OCI-LY7 (cell line): ENCODE measurements around the gene ANXA4. TPM values are rescaled to one million over a fixed set of nuclear protein-coding genes. Genes with fewer than 3 reads are reported as not detected.

ENCODE experiments used
- BruUV-seq: library from RNA; stranded (reverse); fragments of 400-500 nt; replicated peaks from 2 replicates; lab custom pipeline; 2021; lab: Mats Ljungman, UMichigan
- CTCF ChIA-PET: fragments of 300-600 bp; sonication (Branson Sonifier 250); formaldehyde crosslinking; loops from one replicate; lab custom pipeline; 2022; ENCODE audit warnings: antibody characterized with exemption; ENCODE audit not compliant: unreplicated experiment; lab: Charles Lee
- POLR2A ChIA-PET: fragments of 300-600 bp; sonication (Branson Sonifier 250); formaldehyde crosslinking; loops from one replicate; lab custom pipeline; 2022; ENCODE audit warnings: antibody characterized with exemption; lab: Charles Lee
- DNase-seq: peaks from one replicate; pipeline ENCODE4 v3.0.0-alpha.2; 2015; ENCODE audit warnings: low spot score
- H2AFZ ChIP-seq: fragments of 200-600 bp; sonication (generic), shearing (Covaris generic); 2 replicates; pipeline ENCODE4 v1.6.1; 2014; ENCODE audit warnings: mild to moderate bottlenecking, antibody characterized with exemption, low read length, moderate library complexity
- H3K27ac ChIP-seq: fragments of 200-600 bp; sonication (generic); 2 replicates; pipeline ENCODE4 v1.5.1; 2014; ENCODE audit warnings: mixed run types, low read depth, mild to moderate bottlenecking, moderate library complexity, low read length, inconsistent platforms; ENCODE audit not compliant: poor library complexity, severe bottlenecking
- H3K36me3 ChIP-seq: fragments of 200-600 bp; sonication (generic); 2 replicates; pipeline ENCODE4 v1.6.1; 2014; ENCODE audit warnings: mild to moderate bottlenecking, antibody characterized with exemption, low read length, moderate library complexity, mixed read lengths; ENCODE audit not compliant: insufficient read depth
- H3K4me1 ChIP-seq: fragments of 200-600 bp; sonication (generic); 2 replicates; pipeline ENCODE4 v1.5.1; 2014; ENCODE audit warnings: mild to moderate bottlenecking, low read length; ENCODE audit not compliant: insufficient read depth, poor library complexity, severe bottlenecking
- H3K4me2 ChIP-seq: fragments of 200-600 bp; sonication (generic); 2 replicates; pipeline ENCODE4 v1.6.1; 2014; ENCODE audit warnings: mild to moderate bottlenecking, low read length
- H3K4me3 ChIP-seq: fragments of 200-600 bp; sonication (generic); 2 replicates; pipeline ENCODE4 v1.5.1; 2014; ENCODE audit warnings: mild to moderate bottlenecking, low read depth, low read length; ENCODE audit not compliant: poor library complexity, severe bottlenecking
- H3K79me2 ChIP-seq: fragments of 200-600 bp; sonication (generic); 2 replicates; pipeline ENCODE4 v1.6.1; 2016; ENCODE audit warnings: low read depth, mild to moderate bottlenecking, low read length, moderate library complexity, mixed read lengths; ENCODE audit not compliant: insufficient read depth
- H3K9me2 ChIP-seq: fragments of 200-600 bp; sonication (generic); 2 replicates; pipeline ENCODE4 v1.6.1; 2016; ENCODE audit warnings: mild to moderate bottlenecking, low read length, mixed read lengths; ENCODE audit not compliant: insufficient read depth
- H3K9me3 ChIP-seq: fragments of 200-600 bp; sonication (generic); 2 replicates; pipeline ENCODE4 v1.6.1; 2014; ENCODE audit warnings: mild to moderate bottlenecking, mixed run types, low read length, mixed read lengths
- H4K20me1 ChIP-seq: fragments of 200-600 bp; sonication (generic); 2 replicates; pipeline ENCODE4 v1.6.1; 2014; ENCODE audit warnings: mild to moderate bottlenecking, antibody characterized with exemption, low read length, moderate library complexity, mixed read lengths; ENCODE audit not compliant: insufficient read depth
- CTCF ChIP-seq: fragments of 200-600 bp; sonication (generic); conservative IDR thresholded peaks from 2 replicates; pipeline ENCODE4 v1.5.1; 2014; ENCODE audit warnings: mild to moderate bottlenecking, antibody characterized with exemption, low read length, moderate library complexity, mixed read lengths
- EZH2phosphoT487 ChIP-seq: fragments of 200-600 bp; sonication (generic); IDR thresholded peaks from 2 replicates; pipeline ENCODE4 v1.6.1; 2018; ENCODE audit warnings: low read depth, borderline replicate concordance, mild to moderate bottlenecking, mixed run types, antibody characterized with exemption, low read length, moderate library complexity, mixed read lengths
- intact Hi-C: fragments of 100-400 bp; cut with micrococcal nuclease; formaldehyde crosslinking; loops from one replicate; pipeline ENCODE4 v1.10.0; 2022; ENCODE audit not compliant: unreplicated experiment
- total RNA-seq, 2 experiments: library from RNA; depleted of rRNA in 1 of 2; stranded (reverse); fragments of >200 nt in 1 of 2; shearing (Covaris generic) in 1 of 2; gene quantifications; 2 replicates each; pipeline ENCODE4 v1.2.3, GENCODE V29; 2014 to 2022

ANXA4 gene
- total RNA-seq, 2 experiments from 2014 or later = 0.38 to 3.5 TPM

GRCh38 chr2:69765096-69765380, 23.1 kb downstream of the ANXA4 start:
- DNase-seq = no peak
- Histone ChIP-seq H3K79me2 (no peaks in the 10 kb centered on the region), H4K20me1 (no peaks in the 10 kb centered on the region), H3K36me3 (no peaks in the 10 kb centered on the region), H3K4me3 (no peak overlapping the region), H2AFZ (no peak overlapping the region), H3K9me3 (no peaks in the 10 kb centered on the region), H3K27ac (no peak overlapping the region), H3K4me1 (no peaks in the 10 kb centered on the region), H3K9me2 (no peaks in the 10 kb centered on the region), H3K4me2 (no peak overlapping the region)
- ChIA-PET CTCF (no interaction called here), POLR2A (no interaction called here)
- no peak for TF ChIP-seq CTCF
- TF ChIP-seq EZH2phosphoT487 = no peak
- intact Hi-C loops = no loop called here
- no TSS peak for BruUV-seq

- no peaks in the 10 kb centered on the region for H3K9me3 ChIP-seq
- H3K27ac ChIP-seq = no peak overlapping the region
- CTCF ChIA-PET = no interaction called here
These were observed 24.1 kb downstream of the ANXA4 start for GRCh38 chr2:69766014-69766413.

More at GRCh38 chr2:69766014-69766413, 24.1 kb downstream of the ANXA4 start:
- no peak overlapping the region for H2AFZ ChIP-seq
- H3K36me3 ChIP-seq = no peaks in the 10 kb centered on the region
- TF ChIP-seq EZH2phosphoT487 (no peak), CTCF (no peak)
- no peaks in the 10 kb centered on the region for H3K9me2 ChIP-seq
- no peak overlapping the region for H3K4me2 ChIP-seq
- POLR2A ChIA-PET = interaction anchor here (0.6 kb wide), 1 partner anchor 492 kb away, joined by 4 read pairs; no protein-coding TSS in a partner anchor
- H3K4me1 ChIP-seq = no peaks in the 10 kb centered on the region
- H4K20me1 ChIP-seq = no peaks in the 10 kb centered on the region
- no peaks in the 10 kb centered on the region for H3K79me2 ChIP-seq
- H3K4me3 ChIP-seq = no peak overlapping the region
- intact Hi-C loops = no loop called here
- BruUV-seq = no TSS peak
- no peak for DNase-seq
